IMR-90 (cell line): Measurements from ENCODE around the gene FDX1. TPM values are rescaled to one million over a fixed set of nuclear protein-coding genes. Genes with fewer than 3 reads are reported as not detected.

Experiments used
- ATAC-seq: fragments of 200-7000 bp; cut with Tn5 transposase; 2 replicates; pipeline ENCODE4 v1.9.1; 2020; ENCODE audit warnings: low read depth, mild to moderate bottlenecking, moderate library complexity
- BruUV-seq: library from RNA; stranded (reverse); fragments of 400-500 nt; replicated peaks from 2 replicates; lab custom pipeline; 2021; lab: Mats Ljungman, UMichigan
- CTCF ChIA-PET: fragments of 300-600 bp; formaldehyde crosslinking; extraction: SDS; loops from one replicate; lab custom pipeline; 2021; ENCODE audit warnings: antibody characterized with exemption; lab: Yijun Ruan, JAX
- POLR2A ChIA-PET: fragments of 300-600 bp; sonication (Branson Sonifier 250); formaldehyde crosslinking; loops from one replicate; lab custom pipeline; 2022; ENCODE audit warnings: antibody characterized with exemption; ENCODE audit not compliant: unreplicated experiment; lab: Charles Lee
- DNase-seq: peaks from one replicate; pipeline ENCODE4 v3.0.0; 2013
- H2AFZ ChIP-seq: replicated peaks from 2 replicates; pipeline ENCODE3; 2013; ENCODE audit warnings: low read length, mild to moderate bottlenecking; ENCODE audit not compliant: poor library complexity
- H2AK5ac ChIP-seq: 2 replicates; pipeline ENCODE4 v1.6.1; 2013; ENCODE audit warnings: low read depth, low read length, inconsistent platforms
- H2AK9ac ChIP-seq: replicated peaks from 2 replicates; pipeline ENCODE3; 2013; ENCODE audit warnings: mild to moderate bottlenecking, low read depth, low read length, moderate library complexity; ENCODE audit not compliant: poor library complexity
- H2BK120ac ChIP-seq: 2 replicates; pipeline ENCODE4 v1.6.1; 2013; ENCODE audit warnings: low read depth, low read length, inconsistent platforms
- H2BK15ac ChIP-seq: 3 replicates; pipeline ENCODE4 v1.6.1; 2013; ENCODE audit warnings: low read depth, low read length, inconsistent platforms
- H2BK20ac ChIP-seq: 2 replicates; pipeline ENCODE4 v1.6.1; 2013; ENCODE audit warnings: low read depth, mild to moderate bottlenecking, inconsistent platforms, low read length, moderate library complexity
- H2BK5ac ChIP-seq: 2 replicates; pipeline ENCODE4 v1.6.1; 2013; ENCODE audit warnings: mild to moderate bottlenecking, low read depth, low read length, inconsistent platforms; ENCODE audit not compliant: poor library complexity, severe bottlenecking
- H3K14ac ChIP-seq: replicated peaks from 2 replicates; pipeline ENCODE4 v1.6.1; 2013; ENCODE audit warnings: low read depth, low read length, inconsistent platforms
- H3K18ac ChIP-seq: 2 replicates; pipeline ENCODE4 v1.6.1; 2013; ENCODE audit warnings: low read depth, low read length, control low read depth
- H3K23ac ChIP-seq: 2 replicates; pipeline ENCODE4 v1.6.1; 2013; ENCODE audit warnings: low read depth, low read length, inconsistent platforms
- H3K27ac ChIP-seq: 2 replicates; pipeline ENCODE4 v1.5.1; 2013; ENCODE audit warnings: mild to moderate bottlenecking, control low read depth, low read length; ENCODE audit not compliant: insufficient read depth
- H3K27me3 ChIP-seq: 2 replicates; pipeline ENCODE4 v1.6.1; 2013; ENCODE audit warnings: low read length; ENCODE audit not compliant: control insufficient read depth, insufficient read depth
- H3K36me3 ChIP-seq: 2 replicates; pipeline ENCODE4 v1.6.1; 2013; ENCODE audit warnings: low read length, mixed read lengths; ENCODE audit not compliant: control insufficient read depth, insufficient read depth
- H3K4ac ChIP-seq: 2 replicates; pipeline ENCODE4 v1.6.1; 2013; ENCODE audit warnings: low read depth, low read length, inconsistent platforms
- H3K4me1 ChIP-seq: 2 replicates; pipeline ENCODE4 v1.6.1; 2013; ENCODE audit warnings: low read length, mixed read lengths; ENCODE audit not compliant: control insufficient read depth, insufficient read depth
- H3K4me2 ChIP-seq: 2 replicates; pipeline ENCODE4 v1.6.1; 2013; ENCODE audit warnings: low read depth, mild to moderate bottlenecking, control low read depth, low read length, moderate library complexity
- H3K4me3 ChIP-seq: 2 replicates; pipeline ENCODE4 v1.5.1; 2013; ENCODE audit warnings: low read depth, mild to moderate bottlenecking, control low read depth, low read length, moderate library complexity; ENCODE audit not compliant: insufficient read depth
- H3K56ac ChIP-seq: 2 replicates; pipeline ENCODE4 v1.6.1; 2013; ENCODE audit warnings: low read length, inconsistent platforms; ENCODE audit not compliant: insufficient read depth; ENCODE audit errors: extremely low read depth
- H3K79me1 ChIP-seq, 2 experiments: 2 replicates each; pipeline ENCODE4 v1.6.1; 2013; ENCODE audit warnings: low read length in 2 of 2, inconsistent platforms in 1 of 2, low read depth in 1 of 2
- H3K9ac ChIP-seq: 2 replicates; pipeline ENCODE4 v1.6.1; 2013; ENCODE audit warnings: low read depth, low read length, control low read depth
- H3K9me1 ChIP-seq: 2 replicates; pipeline ENCODE4 v1.6.1; 2013; ENCODE audit warnings: low read length, inconsistent platforms; ENCODE audit not compliant: insufficient read depth
- H3K9me3 ChIP-seq: 2 replicates; pipeline ENCODE4 v1.6.1; 2013; ENCODE audit warnings: low read length; ENCODE audit not compliant: control insufficient read depth, insufficient read depth
- H4K20me1 ChIP-seq: 2 replicates; pipeline ENCODE4 v1.6.1; 2013; ENCODE audit warnings: low read length, inconsistent platforms; ENCODE audit not compliant: insufficient read depth
- H4K5ac ChIP-seq: 2 replicates; pipeline ENCODE4 v1.6.1; 2013; ENCODE audit warnings: mild to moderate bottlenecking, low read depth, low read length, control low read depth
- H4K8ac ChIP-seq, 2 experiments: 2 replicates each; pipeline ENCODE4 v1.6.1; 2013; ENCODE audit warnings: low read depth in 2 of 2, low read length in 2 of 2, control low read depth in 1 of 2, inconsistent platforms in 1 of 2
- H4K91ac ChIP-seq: 2 replicates; pipeline ENCODE4 v1.6.1; 2013; ENCODE audit warnings: low read depth, low read length, inconsistent platforms; ENCODE audit not compliant: insufficient read depth
- BHLHE40 ChIP-seq: fragments of 150-350 bp; IDR thresholded peaks from 2 replicates; pipeline ENCODE4 v1.6.1; 2016; ENCODE audit warnings: mild to moderate bottlenecking, low read depth, low read length
- CEBPB ChIP-seq: IDR thresholded peaks from 2 replicates; pipeline ENCODE4 v1.6.1; 2012; ENCODE audit warnings: low read depth, low read length, improper control_type of control experiment
- CHD1 ChIP-seq: IDR thresholded peaks from 2 replicates; pipeline ENCODE4 v1.6.1; 2012; ENCODE audit warnings: low read depth, low read length, improper control_type of control experiment
- FOS ChIP-seq: fragments of 150-350 bp; IDR thresholded peaks from 2 replicates; pipeline ENCODE4 v1.6.1; 2016; ENCODE audit warnings: low read depth, low read length
- MAFK ChIP-seq: IDR thresholded peaks from 2 replicates; pipeline ENCODE4 v1.6.1; 2012; ENCODE audit warnings: low read depth, low read length, improper control_type of control experiment
- MAZ ChIP-seq: IDR thresholded peaks from 2 replicates; pipeline ENCODE4 v1.6.1; 2012; ENCODE audit warnings: low read depth, mild to moderate bottlenecking, low read length, improper control_type of control experiment, moderate library complexity, borderline replicate concordance
- MXI1 ChIP-seq: IDR thresholded peaks from 2 replicates; pipeline ENCODE4 v1.6.1; 2012; ENCODE audit warnings: low read depth, mild to moderate bottlenecking, low read length, moderate library complexity, borderline replicate concordance
- NFE2L2 ChIP-seq: fragments of 150-350 bp; IDR thresholded peaks from 2 replicates; pipeline ENCODE4 v1.6.1; 2016; ENCODE audit warnings: low read depth, mild to moderate bottlenecking, low read length
- POLR2A ChIP-seq: IDR thresholded peaks from 2 replicates; pipeline ENCODE4 v1.6.1; 2012; ENCODE audit warnings: mild to moderate bottlenecking, low read depth, low read length
- RAD21 ChIP-seq: IDR thresholded peaks from 2 replicates; pipeline ENCODE4 v1.6.1; 2012; ENCODE audit warnings: low read length, improper control_type of control experiment
- RCOR1 ChIP-seq: IDR thresholded peaks from 2 replicates; pipeline ENCODE4 v1.6.1; 2012; ENCODE audit warnings: mild to moderate bottlenecking, low read length, improper control_type of control experiment; ENCODE audit not compliant: insufficient replicate concordance
- RFX5 ChIP-seq: IDR thresholded peaks from 2 replicates; pipeline ENCODE4 v1.8.0; 2012; ENCODE audit warnings: low read depth, mild to moderate bottlenecking, low read length, moderate library complexity
- USF2 ChIP-seq: fragments of 150-350 bp; IDR thresholded peaks from 2 replicates; pipeline ENCODE4 v1.6.1; 2017; ENCODE audit warnings: mild to moderate bottlenecking, antibody characterized with exemption, low read length, low read depth
- dilution Hi-C: fragments of 300-500 bp; cut with HindIII; formaldehyde crosslinking; loops from one replicate; pipeline ENCODE4 v1.14.3; 2018; ENCODE audit warnings: low sequenced_read_pairs; ENCODE audit not compliant: unreplicated experiment
- in situ Hi-C: fragments of 300-500 bp; cut with MboI; formaldehyde crosslinking; loops from 3 replicates; pipeline ENCODE4 v1.14.3; 2019; ENCODE audit warnings: low sequenced_read_pairs, inconsistent platforms, mixed read lengths
- intact Hi-C: fragments of 100-400 bp; cut with micrococcal nuclease; formaldehyde crosslinking; loops from 2 replicates; pipeline ENCODE4 v1.10.0; 2022
- polyA plus RNA-seq, 3 experiments: library from polyadenylated mRNA; depleted of rRNA; stranded (reverse); fragments of >200 nt; gene quantifications; 2 replicates each; pipeline ENCODE4 v1.2.3, GENCODE V29; 2012; ENCODE audit warnings: low replicate concordance in 1 of 3
- total RNA-seq: library from RNA; depleted of rRNA; stranded (reverse); fragments of >200 nt; gene quantifications from 2 replicates; pipeline ENCODE4 v1.2.3, GENCODE V29; 2012
- TF ChIP-seq, protein P1 (sequence below): fragments of 150-350 bp; IDR thresholded peaks from 2 replicates; pipeline ENCODE4 v1.6.1; 2016; ENCODE audit warnings: low read depth, mild to moderate bottlenecking, low read length, moderate library complexity, borderline replicate concordance
- TF ChIP-seq, protein P2 (sequence below): conservative IDR thresholded peaks from 2 replicates; pipeline ENCODE4 v1.5.1; 2012; ENCODE audit warnings: mild to moderate bottlenecking, low read depth, low read length, improper control_type of control experiment

The FDX1 gene
- total and polyA plus RNA-seq, 2 of the 4 experiments (the other 2 are of a cell fraction) = 4.3 to 5.1 TPM

- dilution Hi-C loops = no loop called here
- CTCF ChIA-PET = no interaction called here
- intact Hi-C loops = no loop called here
These were observed 39.4 kb downstream of the FDX1 start for GRCh38 chr11:110469127-110469526.

More at GRCh38 chr11:110469127-110469526, 39.4 kb downstream of the FDX1 start:
- Histone ChIP-seq H3K27ac (no peak overlapping the region), H2BK15ac (no peak overlapping the region), H2AK9ac (no peak overlapping the region), H4K8ac (no peak overlapping the region), H3K9me1 (peaks cover 7% of the 10 kb centered on the region), H2BK20ac (no peak overlapping the region), H3K79me1 (no peaks in the 10 kb centered on the region), H4K91ac (no peak overlapping the region), H2BK120ac (no peak overlapping the region), H2AK5ac (no peak overlapping the region), H2AFZ (no peak overlapping the region), H4K20me1 (no peaks in the 10 kb centered on the region), H3K14ac (no peak overlapping the region), H3K4me1 (peaks cover 14% of the 10 kb centered on the region), H2BK5ac (no peak overlapping the region), H4K5ac (no peak overlapping the region), H3K27me3 (no peaks in the 10 kb centered on the region), H3K4ac (no peak overlapping the region), H3K36me3 (peaks cover 2% of the 10 kb centered on the region; the same call in 1 of the 2 replicates), H3K9me3 (no peaks in the 10 kb centered on the region), H3K18ac (no peak overlapping the region), H3K56ac (no peak overlapping the region), H3K4me2 (no peak overlapping the region), H3K9ac (no peak overlapping the region), H3K23ac (no peak overlapping the region), H3K4me3 (no peak overlapping the region)
- TF ChIP-seq NFE2L2 = no peak
- no peak for TF ChIP-seq MAZ
- no peak for TF ChIP-seq CEBPB
- no peak for TF ChIP-seq CHD1
- TF ChIP-seq MAFK = no peak
- no peak for TF ChIP-seq POLR2A
- no peak for TF ChIP-seq RAD21
- no peak for TF ChIP-seq MXI1
- TF ChIP-seq BHLHE40 = no peak
- no peak for TF ChIP-seq FOS
- TF ChIP-seq, protein P1, sequence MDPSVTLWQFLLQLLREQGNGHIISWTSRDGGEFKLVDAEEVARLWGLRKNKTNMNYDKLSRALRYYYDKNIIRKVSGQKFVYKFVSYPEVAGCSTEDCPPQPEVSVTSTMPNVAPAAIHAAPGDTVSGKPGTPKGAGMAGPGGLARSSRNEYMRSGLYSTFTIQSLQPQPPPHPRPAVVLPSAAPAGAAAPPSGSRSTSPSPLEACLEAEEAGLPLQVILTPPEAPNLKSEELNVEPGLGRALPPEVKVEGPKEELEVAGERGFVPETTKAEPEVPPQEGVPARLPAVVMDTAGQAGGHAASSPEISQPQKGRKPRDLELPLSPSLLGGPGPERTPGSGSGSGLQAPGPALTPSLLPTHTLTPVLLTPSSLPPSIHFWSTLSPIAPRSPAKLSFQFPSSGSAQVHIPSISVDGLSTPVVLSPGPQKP = no peak
- no peak for TF ChIP-seq USF2
- TF ChIP-seq, protein P2, sequence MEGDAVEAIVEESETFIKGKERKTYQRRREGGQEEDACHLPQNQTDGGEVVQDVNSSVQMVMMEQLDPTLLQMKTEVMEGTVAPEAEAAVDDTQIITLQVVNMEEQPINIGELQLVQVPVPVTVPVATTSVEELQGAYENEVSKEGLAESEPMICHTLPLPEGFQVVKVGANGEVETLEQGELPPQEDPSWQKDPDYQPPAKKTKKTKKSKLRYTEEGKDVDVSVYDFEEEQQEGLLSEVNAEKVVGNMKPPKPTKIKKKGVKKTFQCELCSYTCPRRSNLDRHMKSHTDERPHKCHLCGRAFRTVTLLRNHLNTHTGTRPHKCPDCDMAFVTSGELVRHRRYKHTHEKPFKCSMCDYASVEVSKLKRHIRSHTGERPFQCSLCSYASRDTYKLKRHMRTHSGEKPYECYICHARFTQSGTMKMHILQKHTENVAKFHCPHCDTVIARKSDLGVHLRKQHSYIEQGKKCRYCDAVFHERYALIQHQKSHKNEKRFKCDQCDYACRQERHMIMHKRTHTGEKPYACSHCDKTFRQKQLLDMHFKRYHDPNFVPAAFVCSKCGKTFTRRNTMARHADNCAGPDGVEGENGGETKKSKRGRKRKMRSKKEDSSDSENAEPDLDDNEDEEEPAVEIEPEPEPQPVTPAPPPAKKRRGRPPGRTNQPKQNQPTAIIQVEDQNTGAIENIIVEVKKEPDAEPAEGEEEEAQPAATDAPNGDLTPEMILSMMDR = no peak
- TF ChIP-seq RCOR1 = no peak
- no peak for TF ChIP-seq RFX5
- in situ Hi-C loops = loop anchor here (5.0 to 25.0 kb wide), 3 partner anchors 243 to 968 kb away; partner anchors contain the start of gene ARHGAP20
- ATAC-seq = no peak; the same call in 1 of the 2 replicates
- peak; percentile 46 for DNase-seq
- no TSS peak for BruUV-seq
- POLR2A ChIA-PET = interaction anchor here (0.7 kb wide), 1 partner anchor 159 kb away, joined by 4 read pairs; no protein-coding TSS in a partner anchor
